SK-N-SH treated with all-trans-retinoic acid at 6 μM for 48 hours (cell line): Measurements from ENCODE around the gene MMP20.

Experiments
- ATAC-seq: fragments of 200-7000 bp; cut with Tn5 transposase; 3 replicates; pipeline ENCODE4 v1.9.1; 2020; ENCODE audit warnings: mild to moderate bottlenecking, moderate library complexity
- ARNTL ChIP-seq: fragments of 450-650 bp; formaldehyde crosslinking; IDR thresholded peaks from 2 replicates; pipeline ENCODE4 v1.5.0; 2020; ENCODE audit warnings: low read depth, mild to moderate bottlenecking, moderate library complexity, borderline replicate concordance
- BACH2 ChIP-seq: fragments of 250-450 bp; sonication (Bioruptor Pico); IDR thresholded peaks from 2 replicates; pipeline ENCODE4 v1.9.0; 2021; ENCODE audit warnings: mild to moderate bottlenecking, borderline replicate concordance
- CSDC2 ChIP-seq: fragments of 250-450 bp; sonication (Bioruptor Pico); IDR thresholded peaks from 2 replicates; pipeline ENCODE4 v1.5.0; 2020; ENCODE audit warnings: mild to moderate bottlenecking, moderate library complexity
- ESRRG ChIP-seq: fragments of 250-450 bp; sonication (Bioruptor Pico); IDR thresholded peaks from 2 replicates; pipeline ENCODE4 v1.6.1; 2021; ENCODE audit warnings: mild to moderate bottlenecking
- GLIS3 ChIP-seq: fragments of 250-450 bp; sonication (Bioruptor Pico); IDR thresholded peaks from 2 replicates; pipeline ENCODE4 v1.5.0; 2020; ENCODE audit warnings: mild to moderate bottlenecking, moderate library complexity
- ISL1 ChIP-seq: fragments of 250-450 bp; sonication (Bioruptor Pico); IDR thresholded peaks from 2 replicates; pipeline ENCODE4 v2.1.2; 2022; ENCODE audit warnings: mild to moderate bottlenecking, moderate library complexity
- OSR1 ChIP-seq: fragments of 250-450 bp; sonication (Bioruptor Pico); IDR thresholded peaks from 2 replicates; pipeline ENCODE4 v1.8.0; 2022; ENCODE audit warnings: moderate library complexity, mild to moderate bottlenecking, inconsistent platforms
- RARB ChIP-seq: fragments of 250-450 bp; sonication (Bioruptor Pico); IDR thresholded peaks from 2 replicates; pipeline ENCODE4 v1.8.0; 2021; ENCODE audit warnings: mild to moderate bottlenecking, moderate library complexity
- SNAI2 ChIP-seq: fragments of 250-450 bp; sonication (Bioruptor Pico); IDR thresholded peaks from 2 replicates; pipeline ENCODE4 v1.5.0; 2020; ENCODE audit warnings: mild to moderate bottlenecking, moderate library complexity
- TCF4 ChIP-seq: fragments of 250-450 bp; sonication (Bioruptor Pico); IDR thresholded peaks from 2 replicates; pipeline ENCODE4 v1.8.0; 2021; ENCODE audit warnings: mild to moderate bottlenecking, moderate library complexity, borderline replicate concordance
- TOX ChIP-seq: fragments of 250-450 bp; sonication (Bioruptor Pico); IDR thresholded peaks from 2 replicates; pipeline ENCODE4 v1.8.0; 2021; ENCODE audit warnings: mild to moderate bottlenecking, moderate library complexity, borderline replicate concordance
- ZC3H10 ChIP-seq: fragments of 250-450 bp; sonication (Bioruptor Pico); IDR thresholded peaks from 2 replicates; pipeline ENCODE4 v1.5.1; 2021; ENCODE audit warnings: mild to moderate bottlenecking, moderate library complexity
- ZFP3 ChIP-seq: fragments of 250-450 bp; sonication (Bioruptor Pico); IDR thresholded peaks from 2 replicates; pipeline ENCODE4 v1.5.0; 2020; ENCODE audit warnings: mild to moderate bottlenecking, moderate library complexity
- ZFP30 ChIP-seq: fragments of 450-650 bp; formaldehyde crosslinking; IDR thresholded peaks from 2 replicates; pipeline ENCODE4 v1.5.0; 2022; ENCODE audit warnings: mild to moderate bottlenecking, moderate library complexity
- ZNF565 ChIP-seq: fragments of 450-650 bp; formaldehyde crosslinking; conservative IDR thresholded peaks from 2 replicates; pipeline ENCODE4 v1.5.0; 2020; ENCODE audit warnings: low read depth, mild to moderate bottlenecking, moderate library complexity
- ZNF70 ChIP-seq: fragments of 450-650 bp; formaldehyde crosslinking; IDR thresholded peaks from 2 replicates; pipeline ENCODE4 v1.5.0; 2020; ENCODE audit warnings: mild to moderate bottlenecking, moderate library complexity
- ZNF8 ChIP-seq: fragments of 450-650 bp; formaldehyde crosslinking; IDR thresholded peaks from 2 replicates; pipeline ENCODE4 v1.5.0; 2020; ENCODE audit warnings: mild to moderate bottlenecking, moderate library complexity
- TF ChIP-seq, protein P1 (sequence below): fragments of 250-450 bp; sonication (Bioruptor Pico); IDR thresholded peaks from 2 replicates; pipeline ENCODE4 v1.8.0; 2021; ENCODE audit warnings: low read depth, mild to moderate bottlenecking, moderate library complexity, borderline replicate concordance
- TF ChIP-seq, protein P2 (sequence below): fragments of 250-450 bp; sonication (Bioruptor Pico); IDR thresholded peaks from 2 replicates; pipeline ENCODE4 v1.8.0; 2020; ENCODE audit warnings: mild to moderate bottlenecking, moderate library complexity, borderline replicate concordance
- TF ChIP-seq, protein P3 (sequence below): fragments of 250-450 bp; sonication (Bioruptor Pico); IDR thresholded peaks from 2 replicates; pipeline ENCODE4 v1.5.1; 2020; ENCODE audit warnings: low read depth, mild to moderate bottlenecking, moderate library complexity
- TF ChIP-seq, protein P4 (sequence below): fragments of 250-450 bp; sonication (Bioruptor Pico); IDR thresholded peaks from 2 replicates; pipeline ENCODE4 v1.5.1; 2021; ENCODE audit warnings: mild to moderate bottlenecking, moderate library complexity
- TF ChIP-seq, protein P5 (sequence below): fragments of 250-450 bp; sonication (Bioruptor Pico); IDR thresholded peaks from 2 replicates; pipeline ENCODE4 v1.5.0; 2020; ENCODE audit warnings: mild to moderate bottlenecking, moderate library complexity

MMP20 gene

DNA sequence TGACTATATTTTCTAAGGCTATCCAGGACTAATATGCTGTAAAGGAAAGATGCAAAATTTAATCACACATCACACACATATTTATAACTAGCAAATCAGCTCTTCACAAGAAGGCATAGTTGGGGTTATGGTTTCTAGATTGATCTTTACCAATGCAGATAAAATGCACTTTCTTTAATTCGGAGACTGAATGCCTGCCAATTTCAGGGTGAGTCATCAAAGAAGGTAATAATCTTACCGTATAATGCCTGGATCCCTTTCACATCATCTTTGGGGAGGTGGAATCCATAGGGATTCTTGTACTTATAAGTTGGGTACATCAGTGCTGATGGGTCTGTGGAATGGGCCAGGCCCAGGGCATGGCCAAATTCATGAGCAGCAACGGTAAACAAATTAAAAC is 16.4 kb downstream of the MMP20 start (continued):
- no peak for TF ChIP-seq ZNF8 (CRISPR knock-in tag)

DNA sequence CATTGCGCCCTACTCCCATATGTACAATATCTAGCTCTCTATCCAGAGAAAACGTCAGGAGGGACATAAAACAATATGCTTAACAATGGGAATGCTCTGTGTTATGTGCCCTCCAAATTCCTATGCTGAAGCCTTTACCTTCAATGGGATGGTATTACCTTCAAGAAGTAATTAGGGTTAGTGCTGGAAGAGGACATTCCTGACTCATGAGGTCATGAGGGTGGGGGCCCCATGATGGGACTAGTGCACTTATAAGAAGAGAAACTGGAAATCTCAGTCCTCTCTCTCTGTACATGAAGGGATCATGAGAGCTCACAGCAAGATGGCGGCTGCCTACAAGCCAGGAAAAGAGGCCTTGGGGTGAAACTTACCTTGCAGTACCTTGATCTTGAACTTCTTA is 20.3 kb downstream of the MMP20 start:
- no peak for ATAC-seq
- TF ChIP-seq TCF4 (CRISPR knock-in tag): no peak
- no peak for TF ChIP-seq ZC3H10
- TF ChIP-seq BACH2 (CRISPR knock-in tag): no peak
- no peak for TF ChIP-seq RARB (CRISPR knock-in tag)
- TF ChIP-seq TOX (CRISPR knock-in tag): no peak
- TF ChIP-seq, protein P1, sequence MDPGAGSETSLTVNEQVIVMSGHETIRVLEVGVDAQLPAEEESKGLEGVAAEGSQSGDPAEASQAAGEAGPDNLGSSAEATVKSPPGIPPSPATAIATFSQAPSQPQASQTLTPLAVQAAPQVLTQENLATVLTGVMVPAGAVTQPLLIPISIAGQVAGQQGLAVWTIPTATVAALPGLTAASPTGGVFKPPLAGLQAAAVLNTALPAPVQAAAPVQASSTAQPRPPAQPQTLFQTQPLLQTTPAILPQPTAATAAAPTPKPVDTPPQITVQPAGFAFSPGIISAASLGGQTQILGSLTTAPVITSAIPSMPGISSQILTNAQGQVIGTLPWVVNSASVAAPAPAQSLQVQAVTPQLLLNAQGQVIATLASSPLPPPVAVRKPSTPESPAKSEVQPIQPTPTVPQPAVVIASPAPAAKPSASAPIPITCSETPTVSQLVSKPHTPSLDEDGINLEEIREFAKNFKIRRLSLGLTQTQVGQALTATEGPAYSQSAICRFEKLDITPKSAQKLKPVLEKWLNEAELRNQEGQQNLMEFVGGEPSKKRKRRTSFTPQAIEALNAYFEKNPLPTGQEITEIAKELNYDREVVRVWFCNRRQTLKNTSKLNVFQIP: no peak
- TF ChIP-seq, protein P2, sequence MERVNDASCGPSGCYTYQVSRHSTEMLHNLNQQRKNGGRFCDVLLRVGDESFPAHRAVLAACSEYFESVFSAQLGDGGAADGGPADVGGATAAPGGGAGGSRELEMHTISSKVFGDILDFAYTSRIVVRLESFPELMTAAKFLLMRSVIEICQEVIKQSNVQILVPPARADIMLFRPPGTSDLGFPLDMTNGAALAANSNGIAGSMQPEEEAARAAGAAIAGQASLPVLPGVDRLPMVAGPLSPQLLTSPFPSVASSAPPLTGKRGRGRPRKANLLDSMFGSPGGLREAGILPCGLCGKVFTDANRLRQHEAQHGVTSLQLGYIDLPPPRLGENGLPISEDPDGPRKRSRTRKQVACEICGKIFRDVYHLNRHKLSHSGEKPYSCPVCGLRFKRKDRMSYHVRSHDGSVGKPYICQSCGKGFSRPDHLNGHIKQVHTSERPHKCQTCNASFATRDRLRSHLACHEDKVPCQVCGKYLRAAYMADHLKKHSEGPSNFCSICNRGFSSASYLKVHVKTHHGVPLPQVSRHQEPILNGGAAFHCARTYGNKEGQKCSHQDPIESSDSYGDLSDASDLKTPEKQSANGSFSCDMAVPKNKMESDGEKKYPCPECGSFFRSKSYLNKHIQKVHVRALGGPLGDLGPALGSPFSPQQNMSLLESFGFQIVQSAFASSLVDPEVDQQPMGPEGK (CRISPR knock-in tag): no peak
- no peak for TF ChIP-seq ESRRG (CRISPR knock-in tag)
- no peak for TF ChIP-seq ZNF8 (CRISPR knock-in tag)
- no peak for TF ChIP-seq ISL1 (CRISPR knock-in tag)
- TF ChIP-seq, all 23 proteins: peak for 0

DNA sequence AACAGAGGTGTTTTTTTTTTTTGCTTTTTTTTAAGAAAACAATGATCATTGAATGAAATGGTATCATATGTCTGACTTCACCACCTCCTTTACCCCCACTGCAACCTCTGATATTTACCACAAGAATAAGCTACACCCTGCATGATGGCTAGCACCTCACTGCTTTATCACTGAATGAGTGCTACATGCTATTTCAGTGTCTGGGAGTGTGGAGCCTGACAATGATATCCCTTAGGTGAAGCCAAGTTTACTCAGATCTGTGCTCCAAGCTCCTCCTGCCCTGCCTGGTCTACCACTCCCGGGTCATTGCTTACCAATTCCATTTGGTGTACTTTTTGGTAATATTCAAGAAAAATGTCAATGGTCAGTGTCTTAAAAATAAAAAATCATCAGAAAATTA is 21.1 kb downstream of the MMP20 start:
- ATAC-seq: no peak
- TF ChIP-seq BACH2 (CRISPR knock-in tag) (no peak), ZNF8 (CRISPR knock-in tag) (no peak), ESRRG (CRISPR knock-in tag) (no peak), ZNF70 (CRISPR knock-in tag) (no peak), GLIS3 (CRISPR knock-in tag) (no peak), RARB (CRISPR knock-in tag) (no peak), ZNF565 (CRISPR knock-in tag) (no peak), ARNTL (no peak)
- TF ChIP-seq, protein P3, sequence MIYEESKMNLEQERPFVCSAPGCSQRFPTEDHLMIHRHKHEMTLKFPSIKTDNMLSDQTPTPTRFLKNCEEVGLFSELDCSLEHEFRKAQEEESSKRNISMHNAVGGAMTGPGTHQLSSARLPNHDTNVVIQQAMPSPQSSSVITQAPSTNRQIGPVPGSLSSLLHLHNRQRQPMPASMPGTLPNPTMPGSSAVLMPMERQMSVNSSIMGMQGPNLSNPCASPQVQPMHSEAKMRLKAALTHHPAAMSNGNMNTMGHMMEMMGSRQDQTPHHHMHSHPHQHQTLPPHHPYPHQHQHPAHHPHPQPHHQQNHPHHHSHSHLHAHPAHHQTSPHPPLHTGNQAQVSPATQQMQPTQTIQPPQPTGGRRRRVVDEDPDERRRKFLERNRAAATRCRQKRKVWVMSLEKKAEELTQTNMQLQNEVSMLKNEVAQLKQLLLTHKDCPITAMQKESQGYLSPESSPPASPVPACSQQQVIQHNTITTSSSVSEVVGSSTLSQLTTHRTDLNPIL (CRISPR knock-in tag): no peak

DNA sequence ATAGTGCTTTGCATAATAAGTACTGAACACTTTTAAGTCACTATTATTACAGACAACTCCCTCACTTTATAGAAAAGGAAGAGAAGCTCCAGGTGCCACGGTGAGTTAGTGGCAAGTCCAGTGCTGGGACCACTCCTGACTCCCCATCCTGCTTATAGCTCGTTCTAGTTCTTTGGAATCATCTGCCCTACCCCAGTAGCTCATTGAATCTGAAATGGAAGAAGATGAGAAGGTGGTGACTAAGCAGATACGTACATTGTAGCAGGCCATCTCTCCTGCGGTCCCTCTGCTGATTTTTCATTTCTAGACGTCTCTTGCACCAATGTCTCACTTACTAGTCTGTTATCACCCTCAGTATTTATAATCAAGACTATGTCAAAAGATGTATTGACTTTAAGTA is 21.6 kb downstream of the MMP20 start:
- no peak for TF ChIP-seq ZNF70 (CRISPR knock-in tag)
- TF ChIP-seq SNAI2 (CRISPR knock-in tag): no peak
- no peak for TF ChIP-seq TCF4 (CRISPR knock-in tag)
- no peak for TF ChIP-seq ZNF8 (CRISPR knock-in tag)
- TF ChIP-seq, protein P2 (CRISPR knock-in tag): no peak
- TF ChIP-seq, protein P4, sequence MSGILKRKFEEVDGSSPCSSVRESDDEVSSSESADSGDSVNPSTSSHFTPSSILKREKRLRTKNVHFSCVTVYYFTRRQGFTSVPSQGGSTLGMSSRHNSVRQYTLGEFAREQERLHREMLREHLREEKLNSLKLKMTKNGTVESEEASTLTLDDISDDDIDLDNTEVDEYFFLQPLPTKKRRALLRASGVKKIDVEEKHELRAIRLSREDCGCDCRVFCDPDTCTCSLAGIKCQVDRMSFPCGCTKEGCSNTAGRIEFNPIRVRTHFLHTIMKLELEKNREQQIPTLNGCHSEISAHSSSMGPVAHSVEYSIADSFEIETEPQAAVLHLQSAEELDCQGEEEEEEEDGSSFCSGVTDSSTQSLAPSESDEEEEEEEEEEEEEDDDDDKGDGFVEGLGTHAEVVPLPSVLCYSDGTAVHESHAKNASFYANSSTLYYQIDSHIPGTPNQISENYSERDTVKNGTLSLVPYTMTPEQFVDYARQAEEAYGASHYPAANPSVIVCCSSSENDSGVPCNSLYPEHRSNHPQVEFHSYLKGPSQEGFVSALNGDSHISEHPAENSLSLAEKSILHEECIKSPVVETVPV (CRISPR knock-in tag): no peak
- no peak for TF ChIP-seq OSR1
- TF ChIP-seq, protein P3 (CRISPR knock-in tag): no peak
- no peak for TF ChIP-seq ZFP30 (CRISPR knock-in tag)
- no peak for TF ChIP-seq ESRRG (CRISPR knock-in tag)
- TF ChIP-seq GLIS3 (CRISPR knock-in tag): no peak
- no peak for TF ChIP-seq ZFP3 (CRISPR knock-in tag)
- TF ChIP-seq RARB (CRISPR knock-in tag): no peak
- no peak for TF ChIP-seq CSDC2 (CRISPR knock-in tag)
- TF ChIP-seq, protein P1: no peak
- TF ChIP-seq, protein P5, sequence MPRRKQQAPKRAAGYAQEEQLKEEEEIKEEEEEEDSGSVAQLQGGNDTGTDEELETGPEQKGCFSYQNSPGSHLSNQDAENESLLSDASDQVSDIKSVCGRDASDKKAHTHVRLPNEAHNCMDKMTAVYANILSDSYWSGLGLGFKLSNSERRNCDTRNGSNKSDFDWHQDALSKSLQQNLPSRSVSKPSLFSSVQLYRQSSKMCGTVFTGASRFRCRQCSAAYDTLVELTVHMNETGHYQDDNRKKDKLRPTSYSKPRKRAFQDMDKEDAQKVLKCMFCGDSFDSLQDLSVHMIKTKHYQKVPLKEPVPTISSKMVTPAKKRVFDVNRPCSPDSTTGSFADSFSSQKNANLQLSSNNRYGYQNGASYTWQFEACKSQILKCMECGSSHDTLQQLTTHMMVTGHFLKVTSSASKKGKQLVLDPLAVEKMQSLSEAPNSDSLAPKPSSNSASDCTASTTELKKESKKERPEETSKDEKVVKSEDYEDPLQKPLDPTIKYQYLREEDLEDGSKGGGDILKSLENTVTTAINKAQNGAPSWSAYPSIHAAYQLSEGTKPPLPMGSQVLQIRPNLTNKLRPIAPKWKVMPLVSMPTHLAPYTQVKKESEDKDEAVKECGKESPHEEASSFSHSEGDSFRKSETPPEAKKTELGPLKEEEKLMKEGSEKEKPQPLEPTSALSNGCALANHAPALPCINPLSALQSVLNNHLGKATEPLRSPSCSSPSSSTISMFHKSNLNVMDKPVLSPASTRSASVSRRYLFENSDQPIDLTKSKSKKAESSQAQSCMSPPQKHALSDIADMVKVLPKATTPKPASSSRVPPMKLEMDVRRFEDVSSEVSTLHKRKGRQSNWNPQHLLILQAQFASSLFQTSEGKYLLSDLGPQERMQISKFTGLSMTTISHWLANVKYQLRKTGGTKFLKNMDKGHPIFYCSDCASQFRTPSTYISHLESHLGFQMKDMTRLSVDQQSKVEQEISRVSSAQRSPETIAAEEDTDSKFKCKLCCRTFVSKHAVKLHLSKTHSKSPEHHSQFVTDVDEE (CRISPR knock-in tag): no peak
- no peak for ATAC-seq
